Panc1 (cell line): ENCODE results near the gene USP6NL.

Experiments
- POLR2AphosphoS5 ChIP-seq: IDR thresholded peaks from 2 replicates; pipeline ENCODE4 v1.6.1; 2012; ENCODE audit warnings: mild to moderate bottlenecking, low read depth, low read length, moderate library complexity
- TCF7L2 ChIP-seq: IDR thresholded peaks from 2 replicates; pipeline ENCODE4 v1.6.1; 2011; ENCODE audit warnings: mild to moderate bottlenecking, low read depth, low read length, inconsistent platforms

GRCh38 chr10:11603741-11604140 is 7.7 kb downstream of the USP6NL start:
- TF ChIP-seq POLR2AphosphoS5, result no peak
- no peak for TF ChIP-seq TCF7L2
